HepG2 (cell line): ENCODE results near the gene FAM187B. TPM values are rescaled to one million over a fixed set of nuclear protein-coding genes. Genes with fewer than 3 reads are reported as not detected.

ENCODE experiments used
- KLF13 ChIP-seq: sonication (generic); formaldehyde crosslinking; IDR thresholded peaks from 2 replicates; pipeline ENCODE4 v1.4.0; 2020; ENCODE audit warnings: mild to moderate bottlenecking, missing genetic modification reagents
- XBP1 ChIP-seq: sonication (generic); formaldehyde crosslinking; IDR thresholded peaks from 2 replicates; pipeline ENCODE4 v1.5.0; 2020; ENCODE audit warnings: missing genetic modification reagents
- ZBTB42 ChIP-seq: sonication (generic); formaldehyde crosslinking; IDR thresholded peaks from 2 replicates; pipeline ENCODE4 v1.5.0; 2020; ENCODE audit warnings: mild to moderate bottlenecking, missing genetic modification reagents
- ZBTB46 ChIP-seq: sonication (generic); formaldehyde crosslinking; IDR thresholded peaks from 2 replicates; pipeline ENCODE4 v1.4.0; 2020; ENCODE audit warnings: mild to moderate bottlenecking, missing genetic modification reagents, borderline replicate concordance
- ZNF281 ChIP-seq: sonication (generic); formaldehyde crosslinking; IDR thresholded peaks from 2 replicates; pipeline ENCODE4 v1.4.0; 2020; ENCODE audit warnings: missing genetic modification reagents, borderline replicate concordance
- ZNF512B ChIP-seq: sonication (generic); formaldehyde crosslinking; IDR thresholded peaks from 2 replicates; pipeline ENCODE4 v1.5.1; 2020; ENCODE audit warnings: missing genetic modification reagents, mild to moderate bottlenecking, borderline replicate concordance
- polyA plus RNA-seq, 8 experiments: library from polyadenylated mRNA; depleted of rRNA in 3 of 8; stranded (reverse) in 7 of 8; unstranded in 1 of 8; fragments of >200 nt; fragmentation: Illumina TruSeq in 4 of 8; extraction: Trizol in 4 of 8; gene quantifications; 2 replicates each; pipeline versions ENCODE4 v1.2.1 to v1.2.3, GENCODE V29; 2011 to 2016; ENCODE audit warnings: low read depth in 4 of 8, missing spikeins in 1 of 8, mixed read lengths in 1 of 8; ENCODE audit not compliant: insufficient read depth in 1 of 8
- total RNA-seq, 5 experiments: library from RNA; depleted of rRNA; stranded (reverse); fragments of >200 nt; fragmentation: Illumina TruSeq; extraction: Trizol; gene quantifications; 2 replicates each; pipeline ENCODE4 v1.2.3, GENCODE V29; 2016; ENCODE audit warnings: low read depth in 1 of 5
- TF ChIP-seq, protein P1 (sequence below): sonication (generic); formaldehyde crosslinking; conservative IDR thresholded peaks from 2 replicates; pipeline ENCODE4 v1.4.0; 2020; ENCODE audit warnings: missing genetic modification reagents

FAM187B gene
- total and polyA plus RNA-seq, 2 of the 13 experiments (the other 11 are each of a cell fraction or from before 2014, with no cell fraction given) = not detected

GRCh38 chr19:35271546-35271945 lies 43.0 kb upstream of the FAM187B start (continued):
- TF ChIP-seq ZNF281 (CRISPR knock-in tag) (no peak), ZBTB42 (CRISPR knock-in tag) (no peak), KLF13 (CRISPR knock-in tag) (no peak), ZNF512B (CRISPR knock-in tag) (no peak), XBP1 (CRISPR knock-in tag) (no peak), ZBTB46 (CRISPR knock-in tag) (no peak)
- TF ChIP-seq, protein P1, sequence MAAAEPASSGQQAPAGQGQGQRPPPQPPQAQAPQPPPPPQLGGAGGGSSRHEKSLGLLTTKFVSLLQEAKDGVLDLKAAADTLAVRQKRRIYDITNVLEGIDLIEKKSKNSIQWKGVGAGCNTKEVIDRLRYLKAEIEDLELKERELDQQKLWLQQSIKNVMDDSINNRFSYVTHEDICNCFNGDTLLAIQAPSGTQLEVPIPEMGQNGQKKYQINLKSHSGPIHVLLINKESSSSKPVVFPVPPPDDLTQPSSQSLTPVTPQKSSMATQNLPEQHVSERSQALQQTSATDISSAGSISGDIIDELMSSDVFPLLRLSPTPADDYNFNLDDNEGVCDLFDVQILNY = no peak
